ENCODE results near the gene ACOXL. TPM values are rescaled to one million over a fixed set of nuclear protein-coding genes. Genes with fewer than 3 reads are reported as not detected.

The ACOXL gene
- total RNA-seq, 2 experiments from 2014 or later = 0.20 to 0.96 TPM

DNA sequence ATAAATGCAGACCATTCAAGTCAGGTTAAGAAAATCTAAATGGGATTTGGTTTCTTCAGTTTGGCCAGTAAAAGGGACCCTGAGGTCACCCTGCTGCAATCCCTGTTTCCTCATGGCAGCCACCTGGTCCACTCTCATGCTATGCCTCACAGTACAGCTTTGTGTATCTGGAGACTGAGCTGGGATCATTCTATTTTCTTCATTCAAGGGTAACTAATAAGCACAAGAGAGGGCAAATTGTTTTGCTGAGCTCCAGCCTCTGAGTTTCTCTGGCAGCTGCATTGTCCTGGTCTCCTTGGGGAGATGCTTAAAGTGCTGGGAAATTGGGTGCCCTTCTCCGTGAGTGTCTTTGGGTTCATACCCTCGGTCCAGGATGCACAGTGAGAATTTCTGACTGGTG lies 369.8 kb downstream of the ACOXL start:
- ATAC-seq (no peak), DNase-seq (no peak)
- H3K9me3 Mint-ChIP-seq (ENCODE audit: low read depth) = no peaks in the 10 kb centered on the region
- H3K4me3 Mint-ChIP-seq = no peak overlapping the region
- peaks cover 1% of the 10 kb centered on the region for H3K36me3 Mint-ChIP-seq
- CTCF ChIA-PET = interaction anchor here (1.3 to 1.8 kb wide), 2 partner anchors 249 to 290 kb away, joined by 4 read pairs; no protein-coding TSS in a partner anchor
- peaks cover 67% of the 10 kb centered on the region for H3K27me3 Mint-ChIP-seq
- H3K4me1 Mint-ChIP-seq = peaks cover 24% of the 10 kb centered on the region
- no peak overlapping the region for H3K27ac Mint-ChIP-seq

DNA sequence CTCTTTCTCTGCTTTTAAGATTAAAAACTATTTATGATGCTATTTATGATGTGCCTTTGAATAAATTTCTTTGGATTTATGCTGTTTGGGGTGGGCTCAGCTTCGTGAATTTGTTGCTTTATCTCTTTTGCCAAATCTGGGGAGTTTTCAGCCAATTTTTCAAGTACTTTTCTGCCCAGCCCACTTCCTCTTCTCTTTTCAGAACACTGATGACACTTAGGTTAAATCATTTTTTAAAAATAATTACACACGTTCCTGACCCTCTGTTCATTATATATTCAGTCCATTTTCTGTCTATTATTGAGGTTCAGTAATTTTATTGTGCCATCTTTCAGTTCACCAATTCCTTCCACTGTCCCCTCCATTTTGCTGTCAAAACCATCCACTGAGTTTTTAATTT lies 373.6 kb downstream of the ACOXL start:
- Mint-ChIP-seq H3K36me3 (peaks cover under 1% of the 10 kb centered on the region), H3K4me1 (peaks cover 13% of the 10 kb centered on the region), H3K27me3 (peaks cover 69% of the 10 kb centered on the region), H3K9me3 (ENCODE audit: low read depth) (no peaks in the 10 kb centered on the region), H3K27ac (no peak overlapping the region), H3K4me3 (no peak overlapping the region)
- no peak for ATAC-seq
- CTCF ChIA-PET = no interaction called here
- no peak for DNase-seq

DNA sequence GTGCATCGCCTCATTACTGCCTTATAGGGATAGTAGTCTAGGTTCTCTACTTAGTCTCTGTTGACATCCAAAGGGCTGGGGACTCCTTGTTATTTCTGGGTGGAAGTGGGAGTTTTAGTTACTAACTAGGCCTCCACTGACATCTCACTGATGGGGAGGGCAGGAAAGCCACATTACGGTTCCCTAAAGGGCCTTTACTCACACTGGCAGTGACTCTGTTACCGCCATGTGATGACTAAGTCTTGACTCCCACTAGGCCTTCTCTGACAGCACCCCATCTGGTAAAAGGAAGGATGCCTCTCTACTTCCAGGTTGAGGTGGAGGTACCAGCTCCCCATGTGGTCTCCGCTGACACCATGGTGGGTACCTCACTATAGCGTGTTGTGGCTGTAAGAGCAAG lies 374.3 kb downstream of the ACOXL start:
- Mint-ChIP-seq H3K27ac (no peak overlapping the region), H3K36me3 (no peaks in the 10 kb centered on the region), H3K9me3 (ENCODE audit: low read depth) (no peaks in the 10 kb centered on the region), H3K4me1 (peaks cover 5% of the 10 kb centered on the region), H3K4me3 (no peak overlapping the region), H3K27me3 (peaks cover 72% of the 10 kb centered on the region)
- ATAC-seq (no peak), DNase-seq (no peak)
- CTCF ChIA-PET = no interaction called here

GRCh38 chr2:111108745-111109271 lies 376.4 kb downstream of the ACOXL start:
- no peaks in the 10 kb centered on the region for H3K36me3 Mint-ChIP-seq
- CTCF ChIA-PET = no interaction called here
- H3K4me3 Mint-ChIP-seq = no peak overlapping the region
- ATAC-seq = no peak
- DNase-seq = no peak
- H3K4me1 Mint-ChIP-seq = no peaks in the 10 kb centered on the region
- H3K27me3 Mint-ChIP-seq = peaks cover 75% of the 10 kb centered on the region
- no peak overlapping the region for H3K27ac Mint-ChIP-seq
- H3K9me3 Mint-ChIP-seq (ENCODE audit: low read depth) = no peaks in the 10 kb centered on the region

DNA sequence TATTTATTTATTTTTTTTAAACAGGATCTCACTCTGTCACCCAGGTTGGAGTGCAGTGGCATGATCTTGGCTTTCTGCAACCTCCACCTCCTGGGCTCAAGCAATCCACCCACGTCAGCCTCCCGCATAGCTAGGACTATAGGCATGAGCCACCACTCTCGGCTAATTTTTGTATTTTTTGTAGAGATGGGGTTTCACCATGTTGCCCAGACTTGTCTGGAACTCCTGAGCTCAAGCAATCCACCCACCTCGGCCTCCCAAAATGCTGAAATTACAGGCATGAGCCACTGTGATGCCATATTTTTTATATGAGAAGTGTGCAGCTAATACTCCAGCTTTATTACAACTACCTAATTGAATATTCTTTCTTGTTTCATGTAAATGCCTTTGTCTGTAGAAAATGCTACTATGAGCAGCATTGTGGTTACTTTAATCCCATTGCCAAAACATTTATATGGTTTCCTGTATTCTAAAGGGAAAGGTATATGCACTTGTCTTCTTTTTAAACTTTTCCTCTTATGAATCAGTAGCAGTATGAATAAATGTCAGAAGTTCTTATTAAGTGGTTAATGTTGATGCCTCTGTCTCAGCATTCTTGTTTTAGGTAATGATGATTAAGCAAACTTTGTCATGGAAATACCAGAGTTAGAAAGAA lies 378.9 kb downstream of the ACOXL start:
- no peak for DNase-seq
- ATAC-seq = no peak
- no peak overlapping the region for H3K27ac Mint-ChIP-seq
- H3K4me1 Mint-ChIP-seq = peaks cover 6% of the 10 kb centered on the region
- peaks cover 74% of the 10 kb centered on the region for H3K27me3 Mint-ChIP-seq
- H3K4me3 Mint-ChIP-seq = no peak overlapping the region
- H3K9me3 Mint-ChIP-seq (ENCODE audit: low read depth) = no peaks in the 10 kb centered on the region
- CTCF ChIA-PET = no interaction called here
- H3K36me3 Mint-ChIP-seq = no peaks in the 10 kb centered on the region

- Mint-ChIP-seq H3K4me1 (peaks cover 30% of the 10 kb centered on the region), H3K4me3 (no peak overlapping the region), H3K27ac (no peak overlapping the region), H3K9me3 (ENCODE audit: low read depth) (no peaks in the 10 kb centered on the region), H3K36me3 (no peaks in the 10 kb centered on the region), H3K27me3 (peaks cover 81% of the 10 kb centered on the region)
- DNase-seq (no peak), ATAC-seq (no peak)
- CTCF ChIA-PET = interaction anchor here (1.5 to 2.3 kb wide), 2 partner anchors 10 to 301 kb away, joined by 4 to 8 read pairs; no protein-coding TSS in a partner anchor
These were observed 381.5 kb downstream of the ACOXL start for GRCh38 chr2:111113838-111114237.

DNA sequence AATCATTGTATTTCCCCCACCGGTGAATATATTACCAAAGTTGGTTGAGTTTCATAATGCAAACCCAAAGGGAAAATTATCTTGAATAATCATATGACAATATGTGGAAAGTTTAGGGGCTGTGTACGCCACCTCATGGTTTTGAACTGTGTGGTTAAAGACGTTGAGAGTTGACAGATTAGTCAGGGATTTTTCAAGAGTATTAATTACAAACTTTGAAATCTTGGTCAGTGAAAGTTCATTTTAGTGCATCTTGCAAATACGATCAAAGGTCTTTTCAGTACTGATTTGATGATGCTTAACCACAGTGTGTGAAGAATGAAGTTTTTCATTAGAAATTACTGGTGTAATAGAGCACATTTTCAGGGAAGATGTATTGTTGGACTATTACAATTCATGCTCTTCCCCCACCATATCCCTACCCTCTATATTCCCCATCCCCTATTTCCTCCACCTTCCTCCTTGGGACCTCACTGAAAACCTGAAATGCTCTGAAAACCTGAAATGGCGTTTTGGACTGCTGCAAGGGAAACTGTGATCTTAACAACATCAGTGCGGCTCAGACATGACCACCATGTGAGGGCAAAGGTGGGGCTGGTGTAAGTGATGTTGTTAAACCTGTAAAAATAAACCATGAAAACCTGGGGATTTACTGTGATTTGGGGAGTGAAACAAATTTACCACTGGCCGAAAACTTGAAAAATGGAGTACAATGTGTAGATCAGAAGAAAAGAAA lies 383.8 kb downstream of the ACOXL start:
- Mint-ChIP-seq H3K27me3 (peaks cover 77% of the 10 kb centered on the region), H3K4me1 (peaks cover 41% of the 10 kb centered on the region), H3K4me3 (no peak overlapping the region), H3K9me3 (ENCODE audit: low read depth) (no peaks in the 10 kb centered on the region), H3K27ac (peak overlapping the region; percentile 17), H3K36me3 (no peaks in the 10 kb centered on the region)
- ATAC-seq (no peak), DNase-seq (peak; percentile 52)
- CTCF ChIA-PET = interaction anchor here (1.7 to 2.4 kb wide), 2 partner anchors 303 to 584 kb away, joined by 12 to 15 read pairs; no protein-coding TSS in a partner anchor

DNA sequence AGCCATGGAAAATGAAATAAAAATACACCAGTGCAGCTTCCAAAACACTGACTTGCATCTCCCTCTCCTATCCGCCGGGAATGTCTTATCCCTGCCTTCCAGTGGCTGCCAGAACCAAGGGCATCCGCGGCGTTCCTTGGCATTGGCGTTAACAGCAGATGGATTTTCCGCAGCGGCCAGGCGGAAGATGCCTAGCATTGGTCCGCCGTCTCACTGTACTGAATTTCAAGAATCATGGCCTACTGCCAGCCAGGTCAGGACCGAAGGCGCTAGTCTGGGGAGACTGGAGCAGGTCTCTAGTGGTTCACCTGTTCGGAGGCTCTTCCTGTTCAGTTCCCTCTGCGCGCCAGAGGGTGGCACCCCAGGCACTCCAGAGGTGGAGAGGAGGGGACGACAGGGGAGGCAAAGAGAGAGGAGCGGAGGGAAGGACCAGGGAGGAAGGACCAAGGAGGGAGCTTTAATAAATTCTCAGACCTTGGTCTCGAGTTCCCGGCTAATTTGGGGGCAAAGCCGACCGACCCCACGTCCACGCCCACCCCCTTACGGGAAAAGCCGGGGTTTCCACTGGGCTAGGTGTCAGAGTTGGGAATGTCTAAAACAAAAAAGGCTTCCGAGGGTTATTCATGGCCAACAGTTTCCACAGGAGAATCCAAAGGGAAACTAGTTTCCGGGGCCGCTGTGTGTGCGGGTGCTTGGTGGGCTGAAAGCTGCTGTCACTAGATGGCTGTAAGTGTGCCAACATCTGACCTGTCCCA lies 384.6 kb downstream of the ACOXL start:
- ATAC-seq (peak; percentile 25), DNase-seq (peak; percentile 77)
- CTCF ChIA-PET = interaction anchor here (1.1 to 2.4 kb wide), 10 partner anchors 10 to 588 kb away, joined by 3 to 15 read pairs (median 4); no protein-coding TSS in a partner anchor
- Mint-ChIP-seq H3K27ac (no peak overlapping the region), H3K4me3 (peak overlapping the region; percentile 64), H3K36me3 (no peaks in the 10 kb centered on the region), H3K9me3 (ENCODE audit: low read depth) (no peaks in the 10 kb centered on the region), H3K27me3 (peaks cover 76% of the 10 kb centered on the region), H3K4me1 (peaks cover 45% of the 10 kb centered on the region)

DNA sequence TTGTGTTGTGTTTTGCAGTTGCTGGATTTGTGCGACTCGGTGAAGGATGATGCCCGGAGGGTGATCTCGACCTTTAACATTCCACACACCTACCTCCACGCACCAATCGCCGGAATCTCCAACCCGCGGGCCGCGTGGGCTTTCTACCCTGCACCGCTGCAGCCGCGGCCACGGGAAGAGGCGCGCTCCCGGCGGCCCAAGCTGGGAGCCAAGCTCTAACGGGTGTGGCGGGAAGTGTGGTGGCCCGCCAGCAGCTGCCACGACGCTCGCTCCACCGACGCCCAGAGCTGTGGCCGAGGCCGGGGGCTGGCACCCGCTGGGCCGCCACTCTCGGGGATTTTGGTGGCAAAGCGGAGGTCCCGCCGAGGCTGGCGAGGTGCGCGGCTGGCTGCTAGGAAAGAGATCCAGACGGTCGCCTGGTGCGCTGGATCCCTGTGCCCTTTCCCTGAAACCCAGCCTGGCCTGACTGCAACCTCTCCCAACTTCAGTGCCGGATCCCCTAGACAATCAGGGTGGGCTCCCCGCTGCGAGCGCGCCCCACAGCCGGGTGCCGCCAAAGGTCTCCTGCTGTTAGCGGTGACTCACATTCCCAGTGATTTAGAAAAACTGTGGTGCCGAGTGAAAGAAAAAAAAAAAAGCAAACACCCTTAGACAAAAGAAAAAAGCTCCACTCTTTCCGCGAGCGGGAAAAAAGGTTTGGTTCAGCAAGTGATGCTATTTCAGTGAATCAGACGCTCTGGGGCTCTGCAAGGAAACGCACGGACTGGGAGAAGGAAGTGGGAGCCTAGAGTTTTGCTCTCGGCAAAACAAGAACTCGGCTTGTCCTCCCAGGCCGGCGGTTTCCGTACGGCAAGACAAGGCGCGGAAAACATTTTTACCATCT lies 385.5 kb downstream of the ACOXL start:
- Mint-ChIP-seq H3K36me3 (no peaks in the 10 kb centered on the region), H3K4me1 (peaks cover 46% of the 10 kb centered on the region), H3K9me3 (ENCODE audit: low read depth) (no peaks in the 10 kb centered on the region), H3K27ac (peak overlapping the region; percentile 37), H3K27me3 (peaks cover 70% of the 10 kb centered on the region), H3K4me3 (peak overlapping the region; percentile 64)
- CTCF ChIA-PET = interaction anchor here (1.1 to 2.4 kb wide), 10 partner anchors 9 to 588 kb away, joined by 3 to 15 read pairs (median 4); no protein-coding TSS in a partner anchor
- no peak for ATAC-seq
- DNase-seq = no peak

DNA sequence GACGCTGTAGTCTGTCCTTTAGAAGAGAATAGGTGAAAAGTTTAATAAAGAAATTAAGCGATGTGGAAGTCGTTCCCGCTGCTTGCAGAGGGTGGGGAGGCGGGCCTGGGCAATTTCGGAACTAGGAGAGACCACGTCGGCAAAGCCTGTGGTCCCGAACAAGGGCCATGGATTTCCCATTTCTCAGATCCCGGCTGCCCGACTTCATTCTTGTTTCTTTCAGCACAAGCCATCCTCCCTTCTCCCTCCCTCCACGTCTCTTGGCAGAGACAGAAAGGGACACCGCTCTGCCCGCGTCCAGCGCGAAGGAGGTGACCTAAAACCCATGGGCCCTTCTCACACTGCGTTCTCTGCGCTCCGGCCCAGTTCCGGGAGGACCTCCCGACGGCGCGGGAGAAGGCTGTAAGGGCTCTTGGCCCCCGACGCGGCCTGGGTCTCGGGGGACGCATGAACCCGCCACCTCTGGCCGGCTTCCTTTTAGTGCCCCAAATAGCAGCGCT lies 386.2 kb downstream of the ACOXL start:
- H3K4me3 Mint-ChIP-seq = peak overlapping the region; percentile 63
- CTCF ChIA-PET = interaction anchor here (1.2 to 2.4 kb wide), 3 partner anchors 21 to 306 kb away, joined by 3 to 15 read pairs (median 5); no protein-coding TSS in a partner anchor
- H3K27ac Mint-ChIP-seq = peak overlapping the region; percentile 40
- peaks cover 69% of the 10 kb centered on the region for H3K27me3 Mint-ChIP-seq
- H3K4me1 Mint-ChIP-seq = peaks cover 49% of the 10 kb centered on the region
- ATAC-seq (no peak), DNase-seq (no peak)
- no peaks in the 10 kb centered on the region for H3K9me3 Mint-ChIP-seq (ENCODE audit: low read depth)
- H3K36me3 Mint-ChIP-seq = no peaks in the 10 kb centered on the region

DNA sequence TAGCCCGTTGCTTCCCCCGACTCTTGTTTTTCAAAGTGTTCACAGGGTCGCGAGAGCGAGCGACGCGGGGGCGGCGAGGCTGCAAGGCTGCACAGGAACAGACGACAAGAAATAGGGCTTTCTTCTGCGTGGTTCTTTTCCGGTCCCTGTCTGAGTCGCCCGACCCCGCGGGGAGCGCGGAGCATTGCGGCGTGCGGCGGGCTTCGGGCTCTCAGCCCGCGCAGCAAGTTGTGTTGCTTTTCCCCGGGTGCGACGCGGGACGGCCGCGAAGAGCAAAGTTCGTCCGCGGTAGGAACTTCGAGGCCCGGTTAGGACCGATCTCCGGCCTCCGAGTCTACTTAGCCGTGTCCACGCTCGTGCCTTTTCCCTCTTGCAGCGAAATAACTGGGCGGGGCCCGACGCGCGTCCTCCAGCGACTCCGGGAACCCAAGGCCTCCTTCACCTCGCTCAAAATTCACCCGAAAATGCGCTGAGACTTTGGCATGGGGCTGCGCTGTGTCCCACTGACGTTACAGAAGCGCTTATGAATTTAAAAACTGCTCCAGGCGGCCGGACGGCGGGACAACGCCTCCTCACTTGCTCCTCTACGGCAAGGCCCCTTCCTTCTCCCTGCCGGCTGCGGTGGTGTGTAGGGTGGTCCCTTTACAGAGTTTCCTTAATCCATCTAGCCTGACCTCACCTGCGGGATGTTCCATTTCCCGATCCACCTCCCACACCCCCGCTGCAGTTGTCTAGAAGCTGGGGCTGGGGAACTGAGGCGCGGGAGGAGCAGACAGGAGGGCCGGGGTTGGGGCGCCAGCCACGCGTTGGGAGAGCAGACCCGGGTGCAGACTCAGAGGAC lies 386.8 kb downstream of the ACOXL start:
- peaks cover 3% of the 10 kb centered on the region for H3K36me3 Mint-ChIP-seq
- DNase-seq (peak; percentile 46), ATAC-seq (no peak)
- peaks cover 66% of the 10 kb centered on the region for H3K27me3 Mint-ChIP-seq
- CTCF ChIA-PET = interaction anchor here (1.7 kb wide), 1 partner anchor 19 kb away, joined by 4 read pairs; no protein-coding TSS in a partner anchor
- H3K4me3 Mint-ChIP-seq = peak overlapping the region; percentile 63
- peak overlapping the region; percentile 40 for H3K27ac Mint-ChIP-seq
- peaks cover 51% of the 10 kb centered on the region for H3K4me1 Mint-ChIP-seq
- no peaks in the 10 kb centered on the region for H3K9me3 Mint-ChIP-seq (ENCODE audit: low read depth)

Data from activated CD8-positive, alpha-beta memory T cell treated with anti-CD3 and anti-CD28 coated beads, Interleukin-2, amount 10 ng/mL, durations not matched to agents 7 days and 5 days (primary cell).